Head of caudate nucleus (tissue), 42 donors: Measurements from ENCODE around the gene F10.
"Not testable (repeated sequence)": the region's sequence is repeated elsewhere in the genome, so short reads cannot be mapped to it uniquely, and the experiment has no call there.

Experiments used
- DNase-seq, 42 donors: peaks; one replicate each; pipeline versions ENCODE4 v3.0.0 to v3.0.0-alpha.2; 2020 to 2021; ENCODE audit warnings: mixed read lengths in 7 of 42
- intact Hi-C: fragments of 100-400 bp; cut with DNase I; formaldehyde crosslinking; loops from one replicate; pipeline ENCODE4 v1.15.0; 2022

Gene F10

GRCh38 chr13:113096052-113096744 is 26.4 kb upstream of the F10 start:
- DNase-seq = no peak
- intact Hi-C loops = no loop called here

DNA sequence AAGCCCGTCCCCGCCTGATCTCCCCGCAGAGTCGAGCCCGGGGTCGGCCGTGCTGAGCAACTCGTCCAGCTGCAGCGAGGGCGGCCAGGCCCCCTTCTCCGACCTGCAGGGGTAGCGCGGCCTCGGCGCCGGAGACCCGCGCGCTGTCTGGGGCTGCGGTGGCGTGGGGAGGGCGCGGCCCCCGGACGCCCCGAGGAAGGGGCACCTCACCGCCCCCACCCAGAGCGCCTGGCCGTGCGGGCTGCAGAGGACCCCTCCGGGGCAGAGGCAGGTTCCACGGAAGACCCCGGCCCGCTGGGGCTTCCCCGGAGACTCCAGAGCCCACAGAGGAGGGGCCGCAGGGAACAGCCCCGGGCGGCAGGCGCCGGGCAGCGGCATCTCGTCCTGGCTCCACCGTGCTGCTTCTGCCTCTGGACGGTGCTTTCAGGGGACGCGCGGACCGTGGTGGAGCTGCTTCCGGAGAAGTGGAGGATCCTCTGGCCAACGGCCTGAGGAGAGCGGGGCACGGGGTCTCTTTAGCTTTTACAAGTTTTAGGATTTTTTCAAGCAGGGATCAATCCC is 25.8 kb upstream of the F10 start:
- intact Hi-C loops = no loop called here
- DNase-seq = no peak

GRCh38 chr13:113097651-113098050 is 24.9 kb upstream of the F10 start:
- DNase-seq = no peak
- intact Hi-C loops = no loop called here

DNA sequence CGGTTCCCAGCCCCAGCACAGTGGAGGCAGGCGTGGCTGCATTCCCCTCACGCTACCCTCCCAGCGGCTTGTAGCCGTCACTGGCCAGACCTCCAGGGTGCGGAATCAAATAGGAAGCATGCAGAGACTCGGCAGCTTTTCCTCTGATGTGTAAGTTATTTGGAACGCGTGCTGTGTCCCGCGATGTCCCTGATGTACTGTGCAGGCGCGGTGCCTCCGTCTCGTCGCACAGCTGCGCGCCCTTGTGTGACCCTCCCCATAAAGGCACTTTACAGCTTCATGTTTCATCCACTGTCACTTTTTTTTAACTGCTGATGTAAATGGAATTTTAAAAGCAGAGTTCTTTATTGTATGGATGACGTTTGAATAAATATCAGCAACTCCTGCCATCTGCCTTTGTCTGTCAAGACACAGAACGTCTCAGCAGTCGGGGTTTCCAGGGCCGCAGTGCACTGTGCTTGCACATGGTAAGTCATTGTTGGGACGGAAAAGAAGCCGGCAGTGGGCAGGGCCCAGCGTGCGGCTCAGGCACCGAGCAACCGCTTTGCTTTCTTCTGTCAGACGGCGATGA is 24.4 kb upstream of the F10 start:
- intact Hi-C loops = no loop called here
- DNase-seq = no peak

GRCh38 chr13:113099142-113099541 is 23.5 kb upstream of the F10 start:
- intact Hi-C loops = no loop called here
- no peak for DNase-seq

DNA sequence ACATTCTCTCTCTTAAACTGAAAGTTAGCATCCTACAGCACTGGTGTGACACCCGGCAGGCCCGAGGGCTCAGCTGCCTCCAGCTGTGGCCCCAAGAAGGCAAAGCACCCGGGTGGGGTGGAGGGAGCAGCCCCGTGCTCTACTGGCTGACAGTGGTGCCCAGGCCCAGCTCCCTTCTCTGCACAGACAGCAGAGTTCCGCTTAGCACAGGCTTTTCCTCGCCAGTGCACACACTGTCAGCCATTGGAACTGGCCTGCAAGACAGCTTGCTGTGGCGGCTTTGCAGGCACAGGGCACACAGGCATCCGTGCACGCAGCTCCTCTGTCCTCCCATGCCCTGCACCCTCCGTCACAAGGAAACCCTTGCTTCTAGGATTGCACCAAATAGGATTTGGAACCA is 20.3 kb upstream of the F10 start:
- intact Hi-C loops = not testable (repeated sequence)
- peak in 8 of 42 donors; percentile 30 to 74 (median 50) for DNase-seq

DNA sequence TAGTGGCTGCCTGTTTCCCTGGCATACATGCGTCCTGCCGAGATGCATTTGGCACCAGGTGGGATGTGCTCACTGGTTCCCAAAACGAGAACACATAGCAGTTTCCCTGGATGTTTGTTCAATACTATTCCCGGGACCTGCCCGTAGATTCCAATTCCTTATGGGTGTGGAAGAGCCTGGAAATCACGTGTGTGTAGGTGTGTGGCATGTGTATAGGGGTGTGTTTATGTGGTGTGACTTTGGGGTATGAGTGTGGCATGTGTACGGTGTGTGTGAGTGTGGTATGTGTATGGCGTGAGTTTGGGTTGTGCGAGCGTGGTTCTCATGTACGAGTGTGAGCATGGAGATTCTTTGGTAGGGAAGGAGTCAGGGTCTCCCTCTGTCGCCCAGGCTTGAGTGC is 19.9 kb upstream of the F10 start:
- DNase-seq = no peak
- intact Hi-C loops = no loop called here

- intact Hi-C loops = no loop called here
- DNase-seq = no peak
These were observed 19.0 kb upstream of the F10 start for GRCh38 chr13:113103646-113104045.

DNA sequence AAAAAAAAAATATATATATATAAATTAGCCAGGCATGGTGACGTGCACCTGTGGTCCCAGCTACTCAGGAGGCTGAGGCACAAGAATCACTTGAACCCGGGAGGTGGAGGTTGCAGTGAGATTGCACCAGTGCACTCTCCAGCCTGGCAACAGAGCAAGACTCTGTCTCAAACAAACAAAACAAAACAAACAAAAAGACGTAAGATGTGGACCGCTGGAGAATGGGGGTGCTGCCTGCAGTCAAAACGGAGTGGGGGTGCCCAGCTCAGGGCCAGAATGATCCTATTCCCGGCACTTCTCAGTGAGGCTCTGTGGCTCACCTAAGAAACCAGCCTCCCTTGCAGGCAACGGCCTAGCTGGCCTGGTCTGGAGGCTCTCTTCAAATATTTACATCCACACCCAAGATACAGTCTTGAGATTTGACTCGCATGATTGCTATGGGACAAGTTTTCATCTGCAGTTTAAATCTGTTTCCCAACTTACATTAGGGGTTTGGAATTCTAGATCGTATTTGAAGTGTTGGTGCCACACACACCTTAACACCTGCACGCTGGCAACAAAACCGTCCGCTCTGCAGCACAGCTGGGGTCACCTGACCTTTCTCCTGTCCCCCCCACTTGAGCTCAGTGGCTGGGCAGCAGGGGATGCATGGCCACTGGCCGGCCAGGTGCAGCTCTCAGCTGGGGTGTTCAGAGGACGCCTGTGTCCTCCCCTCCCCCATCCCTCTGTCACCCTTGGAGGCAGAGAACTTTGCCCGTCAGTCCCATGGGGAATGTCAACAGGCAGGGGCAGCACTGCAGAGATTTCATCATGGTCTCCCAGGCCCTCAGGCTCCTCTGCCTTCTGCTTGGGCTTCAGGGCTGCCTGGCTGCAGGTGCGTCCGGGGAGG is 17.3 kb upstream of the F10 start, which contains the start of gene F7:
Gene F7 (plus strand): TSS at position 760 of the 889 bp plus-strand sequence. CDS start 51 bp downstream, at position 811.
- DNase-seq = no peak
- intact Hi-C loops = no loop called here

GRCh38 chr13:113105921-113106452 is 16.6 kb upstream of the F10 start:
- intact Hi-C loops = no loop called here

GRCh38 chr13:113106711-113107351 is 15.8 kb upstream of the F10 start:
- intact Hi-C loops = no loop called here
- no peak for DNase-seq

More at GRCh38 chr13:113105921-113106452, 16.6 kb upstream of the F10 start:
- no peak for DNase-seq

GRCh38 chr13:113108521-113108920 is 14.1 kb upstream of the F10 start:
- DNase-seq = peak in 1 of 42 donors; percentile 0
- intact Hi-C loops = not testable (repeated sequence)

- intact Hi-C loops = no loop called here
- DNase-seq = peak in 4 of 42 donors; percentile 3 to 29 (median 16)
These were observed 13.2 kb upstream of the F10 start for GRCh38 chr13:113109151-113110047.

DNA sequence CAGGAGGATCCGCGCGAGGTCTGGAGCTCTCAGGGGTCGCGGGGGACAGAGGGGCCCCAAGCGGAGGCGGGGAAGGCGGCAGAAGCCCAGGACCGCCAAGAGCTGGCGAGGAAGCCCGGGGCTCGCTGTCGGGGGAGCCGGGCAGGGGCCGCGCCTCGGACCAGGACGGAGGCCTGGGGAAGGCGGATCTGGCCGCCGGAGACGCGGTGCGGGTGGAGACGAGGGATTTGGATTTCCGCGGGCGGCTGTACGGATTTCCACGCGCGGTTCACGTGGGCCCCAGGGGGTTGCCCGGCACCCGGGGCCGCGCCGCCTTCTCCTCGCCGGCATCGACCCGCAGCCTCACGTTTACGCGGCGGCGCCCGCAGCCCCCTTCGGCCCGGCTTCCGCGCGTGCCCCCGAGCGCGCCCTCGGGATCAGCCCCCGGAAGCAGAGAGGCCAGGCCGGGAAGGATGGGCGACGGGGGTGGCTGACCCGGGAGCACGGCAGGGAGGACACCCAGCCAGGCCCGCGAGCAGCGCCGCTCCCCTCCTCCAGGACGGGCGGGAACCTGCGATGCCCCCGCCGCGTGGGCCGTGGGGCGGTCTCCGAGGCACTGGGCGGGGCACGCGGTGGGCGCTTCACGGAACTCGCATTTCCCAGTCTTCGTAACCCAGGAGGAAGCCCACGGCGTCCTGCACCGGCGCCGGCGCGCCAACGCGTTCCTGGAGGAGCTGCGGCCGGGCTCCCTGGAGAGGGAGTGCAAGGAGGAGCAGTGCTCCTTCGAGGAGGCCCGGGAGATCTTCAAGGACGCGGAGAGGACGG is 12.3 kb upstream of the F10 start:
- DNase-seq = peak in 22 of 42 donors; percentile 15 to 63 (median 36)
- intact Hi-C loops = no loop called here

- peak in 6 of 42 donors; percentile 1 to 30 (median 18) for DNase-seq
- intact Hi-C loops = no loop called here
These were observed 11.7 kb upstream of the F10 start for GRCh38 chr13:113110852-113111315.

GRCh38 chr13:113111821-113112220 is 10.8 kb upstream of the F10 start:
- intact Hi-C loops = not testable (repeated sequence)
- peak in 3 of 42 donors; percentile 2 to 4 (median 3) for DNase-seq

DNA sequence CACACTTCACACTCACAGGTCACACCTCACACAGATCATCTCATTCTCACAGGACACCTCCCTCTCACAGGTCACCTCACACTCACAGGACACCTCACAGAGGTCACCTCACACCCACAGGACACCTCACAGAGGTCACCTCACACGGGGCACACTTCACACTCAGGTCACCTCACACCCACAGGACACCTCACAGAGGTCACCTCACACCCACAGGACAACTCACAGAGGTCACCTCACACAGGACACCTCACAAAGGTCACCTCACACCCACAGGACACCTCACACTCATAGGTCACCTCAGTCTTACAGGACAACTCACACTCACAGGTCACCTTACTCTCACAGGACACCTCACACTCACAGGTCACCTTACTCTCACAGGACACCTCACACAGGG is 10.1 kb upstream of the F10 start:
- intact Hi-C loops = not testable (repeated sequence)
- peak in 3 of 42 donors; percentile 2 to 9 (median 2) for DNase-seq
